Panc1 (cell line): ENCODE results near the gene SNX33. TPM values are rescaled to one million over a fixed set of nuclear protein-coding genes. Genes with fewer than 3 reads are reported as not detected.

Source experiments
- ATAC-seq: fragments of 200-7000 bp; cut with Tn5 transposase; 2 replicates; pipeline ENCODE4 v1.9.1; 2020; ENCODE audit warnings: mild to moderate bottlenecking, moderate library complexity
- BruUV-seq: library from RNA; stranded (reverse); fragments of 400-500 nt; replicated peaks from 2 replicates; lab custom pipeline; 2021; lab: Mats Ljungman, UMichigan
- CTCF ChIA-PET: fragments of 300-600 bp; sonication (Branson Sonifier 250); formaldehyde crosslinking; loops from one replicate; lab custom pipeline; 2022; ENCODE audit warnings: antibody characterized with exemption; lab: Charles Lee
- POLR2A ChIA-PET: fragments of 300-600 bp; sonication (Branson Sonifier 250); formaldehyde crosslinking; loops from one replicate; lab custom pipeline; 2022; ENCODE audit warnings: antibody characterized with exemption; lab: Charles Lee
- DNase-seq: peaks from one replicate; pipeline ENCODE4 v3.0.0-alpha.2; 2010; ENCODE audit warnings: low read depth, low spot score
- H3K27ac ChIP-seq: 2 replicates; pipeline ENCODE4 v1.5.1; 2011; ENCODE audit warnings: mild to moderate bottlenecking, low read length, inconsistent platforms
- H3K27me3 ChIP-seq: fragments of 200-500 bp; sonication (Bioruptor generic); 2 replicates; pipeline ENCODE4 v1.6.0; 2014; ENCODE audit warnings: low read length, inconsistent platforms; ENCODE audit not compliant: control insufficient read depth, insufficient read depth
- H3K36me3 ChIP-seq: fragments of 200-500 bp; sonication (Bioruptor generic); 2 replicates; pipeline ENCODE4 v1.5.1; 2014; ENCODE audit warnings: inconsistent platforms, mild to moderate bottlenecking, low read length, moderate library complexity; ENCODE audit not compliant: control insufficient read depth, insufficient read depth
- H3K4me1 ChIP-seq: 2 replicates; pipeline ENCODE4 v1.5.1; 2011; ENCODE audit warnings: inconsistent platforms, mild to moderate bottlenecking, low read length, moderate library complexity; ENCODE audit not compliant: control insufficient read depth, insufficient read depth
- H3K4me3 ChIP-seq, 2 experiments: 2 replicates each; pipeline ENCODE4 v1.5.1; 2011 to 2012; ENCODE audit warnings: low read depth in 2 of 2, low read length in 2 of 2, mild to moderate bottlenecking in 2 of 2, inconsistent platforms in 1 of 2, moderate library complexity in 1 of 2
- H3K9me3 ChIP-seq: fragments of 200-500 bp; sonication (Bioruptor generic); 2 replicates; pipeline ENCODE4 v1.5.1; 2014; ENCODE audit warnings: low read depth, mild to moderate bottlenecking, inconsistent platforms, low read length, moderate library complexity; ENCODE audit not compliant: control insufficient read depth, insufficient read depth
- POLR2AphosphoS5 ChIP-seq: IDR thresholded peaks from 2 replicates; pipeline ENCODE4 v1.6.1; 2012; ENCODE audit warnings: mild to moderate bottlenecking, low read depth, low read length, moderate library complexity
- SIN3A ChIP-seq: IDR thresholded peaks from 2 replicates; pipeline ENCODE4 v1.6.1; 2012; ENCODE audit warnings: low read depth, mild to moderate bottlenecking, low read length, moderate library complexity, borderline replicate concordance; ENCODE audit not compliant: insufficient read depth
- TCF7L2 ChIP-seq: IDR thresholded peaks from 2 replicates; pipeline ENCODE4 v1.6.1; 2011; ENCODE audit warnings: mild to moderate bottlenecking, low read depth, low read length, inconsistent platforms
- in situ Hi-C: cut with HindIII; loops from 2 replicates; pipeline ENCODE4 v1.10.0; 2016; ENCODE audit warnings: low sequenced_read_pairs, low pct_unique_long_range_greater_than_20kb
- intact Hi-C: fragments of 100-400 bp; cut with micrococcal nuclease; formaldehyde crosslinking; loops from one replicate; pipeline ENCODE4 v1.10.0; 2022; ENCODE audit not compliant: unreplicated experiment
- total RNA-seq: library from RNA; stranded (reverse); gene quantifications from one replicate; pipeline ENCODE4 v1.2.1, GENCODE V29; 2021; ENCODE audit not compliant: unreplicated experiment
- TF ChIP-seq, protein P1 (sequence below): fragments of 450-650 bp; IDR thresholded peaks from 2 replicates; pipeline ENCODE4 v1.5.1; 2017; ENCODE audit warnings: mild to moderate bottlenecking
- TF ChIP-seq, protein P2 (sequence below), 2 experiments: IDR thresholded peaks; 2 replicates each; pipeline ENCODE4 v1.6.1; 2011 to 2012; ENCODE audit warnings: low read depth in 2 of 2, control low read depth in 1 of 2, low read length in 1 of 2, mild to moderate bottlenecking in 1 of 2, moderate library complexity in 1 of 2; ENCODE audit not compliant: insufficient read depth in 1 of 2

SNX33 gene
- total RNA-seq, 1 experiment from 2014 or later, result 17.0 TPM

DNA sequence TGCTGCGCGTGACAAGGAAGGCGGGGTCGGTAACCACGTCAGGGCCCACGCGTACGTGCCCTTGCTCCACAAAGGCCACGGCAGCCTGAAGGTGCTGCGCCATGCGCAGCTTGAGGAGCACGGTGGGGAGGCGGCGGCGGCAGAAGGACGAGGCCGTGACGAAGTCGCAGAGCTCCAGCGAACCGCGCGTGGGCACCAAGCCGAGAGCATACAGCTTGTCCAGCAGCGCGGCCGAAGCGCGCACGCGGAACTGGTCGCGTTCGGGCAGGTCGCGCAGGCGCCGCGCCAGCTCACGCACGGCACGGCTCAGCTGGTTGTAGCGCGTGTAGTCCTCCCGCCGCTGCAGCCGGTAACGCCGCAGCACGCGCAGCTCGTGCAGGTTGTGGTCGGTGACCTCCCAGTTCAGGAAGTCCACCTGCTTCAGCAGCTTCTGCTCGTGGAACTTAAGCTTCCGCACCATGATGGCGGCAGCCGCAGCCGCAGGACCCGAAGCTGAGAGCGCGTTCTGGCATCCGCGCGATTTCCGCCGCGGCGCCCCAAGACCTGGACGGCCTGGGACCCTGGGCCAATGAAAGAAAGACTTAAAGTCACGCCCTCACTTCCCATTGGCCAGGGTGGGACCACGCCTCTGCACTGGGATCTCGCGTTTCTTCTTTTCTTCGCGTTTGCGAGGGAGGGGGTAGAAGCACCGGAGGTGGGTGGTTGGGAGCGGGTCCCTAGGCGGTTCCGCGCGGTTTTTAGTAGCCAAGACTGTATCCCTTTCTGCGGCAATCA, 7.8 kb upstream of the SNX33 start, which contains the start of gene IMP3:
IMP3 (minus strand) TSS at position 516 of the 774 bp plus-strand sequence; CDS start at position 460, 56 bp downstream.
- Histone ChIP-seq H3K4me3 (peak within 1 kb of the TSS; percentile 71 to 99), H3K4me1 (peaks cover 15% of the 10 kb centered on the region), H3K36me3 (peaks cover 2% of the 10 kb centered on the region; the same call in 1 of the 2 replicates), H3K27me3 (no peaks in the 10 kb centered on the region), H3K27ac (peak within 1 kb of the TSS; percentile 94), H3K9me3 (no peaks in the 10 kb centered on the region)
- no TSS peak for BruUV-seq
- ATAC-seq (peak; percentile 97), DNase-seq (peak; percentile 93)
- intact Hi-C loops, result loop anchor here (5.0 kb wide), 2 partner anchors 42 to 183 kb away; no protein-coding TSS in a partner anchor
- in situ Hi-C loops, result no loop called here
- CTCF ChIA-PET, result interaction anchor here (0.5 to 1.4 kb wide), 3 partner anchors 11 to 188 kb away, joined by 3 to 7 read pairs (median 3); partner anchors contain the start of gene SIN3A
- POLR2A ChIA-PET, result interaction anchor here (1.0 kb wide), 1 partner anchor 188 kb away, joined by 3 read pairs; no protein-coding TSS in a partner anchor
- TF ChIP-seq, protein P1, sequence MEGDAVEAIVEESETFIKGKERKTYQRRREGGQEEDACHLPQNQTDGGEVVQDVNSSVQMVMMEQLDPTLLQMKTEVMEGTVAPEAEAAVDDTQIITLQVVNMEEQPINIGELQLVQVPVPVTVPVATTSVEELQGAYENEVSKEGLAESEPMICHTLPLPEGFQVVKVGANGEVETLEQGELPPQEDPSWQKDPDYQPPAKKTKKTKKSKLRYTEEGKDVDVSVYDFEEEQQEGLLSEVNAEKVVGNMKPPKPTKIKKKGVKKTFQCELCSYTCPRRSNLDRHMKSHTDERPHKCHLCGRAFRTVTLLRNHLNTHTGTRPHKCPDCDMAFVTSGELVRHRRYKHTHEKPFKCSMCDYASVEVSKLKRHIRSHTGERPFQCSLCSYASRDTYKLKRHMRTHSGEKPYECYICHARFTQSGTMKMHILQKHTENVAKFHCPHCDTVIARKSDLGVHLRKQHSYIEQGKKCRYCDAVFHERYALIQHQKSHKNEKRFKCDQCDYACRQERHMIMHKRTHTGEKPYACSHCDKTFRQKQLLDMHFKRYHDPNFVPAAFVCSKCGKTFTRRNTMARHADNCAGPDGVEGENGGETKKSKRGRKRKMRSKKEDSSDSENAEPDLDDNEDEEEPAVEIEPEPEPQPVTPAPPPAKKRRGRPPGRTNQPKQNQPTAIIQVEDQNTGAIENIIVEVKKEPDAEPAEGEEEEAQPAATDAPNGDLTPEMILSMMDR, result no peak
- TF ChIP-seq POLR2AphosphoS5, result peak; percentile 97
- TF ChIP-seq SIN3A, result peak; percentile 80; the same call in 1 of the 2 replicates
- TF ChIP-seq, protein P2, sequence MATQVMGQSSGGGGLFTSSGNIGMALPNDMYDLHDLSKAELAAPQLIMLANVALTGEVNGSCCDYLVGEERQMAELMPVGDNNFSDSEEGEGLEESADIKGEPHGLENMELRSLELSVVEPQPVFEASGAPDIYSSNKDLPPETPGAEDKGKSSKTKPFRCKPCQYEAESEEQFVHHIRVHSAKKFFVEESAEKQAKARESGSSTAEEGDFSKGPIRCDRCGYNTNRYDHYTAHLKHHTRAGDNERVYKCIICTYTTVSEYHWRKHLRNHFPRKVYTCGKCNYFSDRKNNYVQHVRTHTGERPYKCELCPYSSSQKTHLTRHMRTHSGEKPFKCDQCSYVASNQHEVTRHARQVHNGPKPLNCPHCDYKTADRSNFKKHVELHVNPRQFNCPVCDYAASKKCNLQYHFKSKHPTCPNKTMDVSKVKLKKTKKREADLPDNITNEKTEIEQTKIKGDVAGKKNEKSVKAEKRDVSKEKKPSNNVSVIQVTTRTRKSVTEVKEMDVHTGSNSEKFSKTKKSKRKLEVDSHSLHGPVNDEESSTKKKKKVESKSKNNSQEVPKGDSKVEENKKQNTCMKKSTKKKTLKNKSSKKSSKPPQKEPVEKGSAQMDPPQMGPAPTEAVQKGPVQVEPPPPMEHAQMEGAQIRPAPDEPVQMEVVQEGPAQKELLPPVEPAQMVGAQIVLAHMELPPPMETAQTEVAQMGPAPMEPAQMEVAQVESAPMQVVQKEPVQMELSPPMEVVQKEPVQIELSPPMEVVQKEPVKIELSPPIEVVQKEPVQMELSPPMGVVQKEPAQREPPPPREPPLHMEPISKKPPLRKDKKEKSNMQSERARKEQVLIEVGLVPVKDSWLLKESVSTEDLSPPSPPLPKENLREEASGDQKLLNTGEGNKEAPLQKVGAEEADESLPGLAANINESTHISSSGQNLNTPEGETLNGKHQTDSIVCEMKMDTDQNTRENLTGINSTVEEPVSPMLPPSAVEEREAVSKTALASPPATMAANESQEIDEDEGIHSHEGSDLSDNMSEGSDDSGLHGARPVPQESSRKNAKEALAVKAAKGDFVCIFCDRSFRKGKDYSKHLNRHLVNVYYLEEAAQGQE (IDR thresholded peaks at IDR 0.05; ENCODE audit: insufficient read depth in 1 of 2, low read depth in 2 of 2, low read length in 1 of 2), result peak in 1 of 2 experiments; percentile 33; a peak in 1 of 4 replicates
- TF ChIP-seq TCF7L2, result no peak; the same call in 1 of the 2 replicates

DNA sequence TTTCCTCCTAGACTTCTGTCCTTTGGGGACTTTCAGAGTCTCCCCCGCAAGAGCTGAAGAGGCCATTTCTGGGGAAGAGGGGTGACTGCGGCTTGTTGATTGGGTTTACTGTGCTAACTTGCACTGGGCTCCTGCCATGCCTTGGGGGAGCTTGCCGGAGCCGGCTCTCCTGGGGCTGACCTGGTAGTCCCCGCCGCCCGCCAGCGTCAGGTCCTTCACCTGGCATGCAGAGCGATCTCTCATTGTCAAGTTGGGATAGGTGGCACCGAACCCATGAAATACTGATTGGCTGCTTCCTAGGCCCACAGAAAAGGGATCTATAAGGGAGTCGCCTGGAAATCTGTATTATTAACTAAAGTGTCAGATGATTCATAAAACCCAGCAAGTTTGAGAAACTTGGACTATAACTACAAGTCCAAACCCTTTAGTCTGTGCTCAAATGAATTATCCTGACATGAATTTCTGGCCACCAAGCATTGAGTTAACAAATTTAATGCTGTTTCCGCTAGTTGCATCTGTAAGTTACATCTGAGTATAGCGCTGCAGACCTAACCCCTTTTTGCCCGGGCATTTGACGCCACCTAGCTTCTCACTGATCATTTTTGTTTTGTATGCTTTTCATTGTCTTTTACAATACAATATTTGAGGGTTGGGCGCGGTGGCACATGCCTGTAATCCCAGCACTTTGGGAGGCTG, 7.1 kb upstream of the SNX33 start:
- peak; percentile 75 for ATAC-seq
- Histone ChIP-seq H3K4me3 (peak overlapping the region; percentile 71 to 99), H3K27ac (peak overlapping the region; percentile 94), H3K9me3 (no peaks in the 10 kb centered on the region), H3K4me1 (peaks cover 15% of the 10 kb centered on the region), H3K36me3 (peaks cover 2% of the 10 kb centered on the region; the same call in 1 of the 2 replicates), H3K27me3 (no peaks in the 10 kb centered on the region)
- TSS peak; percentile 97 for BruUV-seq
- DNase-seq, result peak; percentile 76
- intact Hi-C loops, result loop anchor here (5.0 kb wide), 1 partner anchor 42 kb away; no protein-coding TSS in a partner anchor
- in situ Hi-C loops, result no loop called here
- ChIA-PET POLR2A (no interaction called here), CTCF (interaction anchor here (0.7 to 1.4 kb wide), 3 partner anchors 8 to 42 kb away, joined by 3 read pairs; no protein-coding TSS in a partner anchor)
- TF ChIP-seq, protein P1, result peak; percentile 74
- TF ChIP-seq TCF7L2 (no peak), POLR2AphosphoS5 (no peak)
